Measurements from ENCODE around the gene PRKAR1B.

DNA sequence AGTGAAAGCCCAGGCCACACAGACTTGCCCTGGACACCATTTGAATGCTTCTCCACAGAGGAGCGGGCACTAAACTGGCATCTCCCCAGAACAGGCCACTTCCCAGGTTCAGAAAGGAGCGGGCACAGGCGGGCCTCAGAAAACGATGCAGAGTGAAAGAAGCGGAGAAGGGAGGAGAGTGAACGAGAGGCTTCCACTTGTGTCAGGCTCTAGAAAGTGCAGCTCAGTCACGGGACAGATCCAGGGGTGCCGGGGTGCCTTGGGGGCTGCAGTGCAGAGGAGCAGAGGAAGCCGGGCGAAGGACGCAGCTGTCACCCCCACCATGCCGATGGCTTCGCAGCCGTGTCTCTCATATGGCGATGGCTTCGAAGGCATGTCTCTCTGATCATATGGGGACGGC is 26.1 kb upstream of the PRKAR1B start:
- TF ChIP-seq GATA3 (IDR thresholded peaks at IDR 0.05; ENCODE audit: low read depth, low read length): no peak
- no peak for TF ChIP-seq GATA2 (IDR thresholded peaks at IDR 0.05; ENCODE audit: low read depth, low read length)

Measured in SH-SY5Y (cell line).